GM19438 (cell line): ENCODE results near the gene BST2.

Experiments used
- ATAC-seq: cut with Tn5 transposase; IDR thresholded peaks from one replicate; pipeline ENCODE4 v1.9.1; 2021; ENCODE audit warnings: low read depth; ENCODE audit not compliant: unreplicated experiment

The BST2 gene

GRCh38 chr19:17405250-17406045 is at the start of gene BST2:
Gene BST2 (minus strand): TSS chr19:17405630. CDS start chr19:17405575, 55 bp downstream.
- ATAC-seq: peak; percentile 61

- no peak for ATAC-seq
Measured at GRCh38 chr19:17454576-17455071, 49.2 kb upstream of the BST2 start.

GRCh38 chr19:17451820-17452219 is 46.4 kb upstream of the BST2 start:
- ATAC-seq: no peak

GRCh38 chr19:17450264-17451075 is 45.0 kb upstream of the BST2 start:
- no peak for ATAC-seq

GRCh38 chr19:17448131-17448967 is 42.9 kb upstream of the BST2 start, which contains the start of gene TMEM221:
Gene TMEM221 (minus strand): TSS chr19:17448668. CDS start chr19:17448462, 206 bp downstream.
- no peak for ATAC-seq

- ATAC-seq: no peak
Measured at GRCh38 chr19:17447704-17448130, 42.3 kb upstream of the BST2 start.

- no peak for ATAC-seq
Measured at GRCh38 chr19:17445526-17446165, 40.2 kb upstream of the BST2 start.

GRCh38 chr19:17441241-17442021 is 36.0 kb upstream of the BST2 start:
- ATAC-seq: no peak

GRCh38 chr19:17436874-17437267 is 31.4 kb upstream of the BST2 start:
- ATAC-seq: no peak

- ATAC-seq: no peak
Measured at GRCh38 chr19:17436094-17436873, 30.9 kb upstream of the BST2 start.

GRCh38 chr19:17435218-17435617 is 29.8 kb upstream of the BST2 start:
- no peak for ATAC-seq

- no peak for ATAC-seq
Measured at GRCh38 chr19:17431417-17431816, 26.0 kb upstream of the BST2 start.

- ATAC-seq: no peak
Measured at GRCh38 chr19:17429641-17430113, 24.2 kb upstream of the BST2 start.

- ATAC-seq: no peak
Measured at GRCh38 chr19:17424743-17425365, 19.4 kb upstream of the BST2 start.

GRCh38 chr19:17423429-17424208 is 18.2 kb upstream of the BST2 start:
- no peak for ATAC-seq

- ATAC-seq: no peak
Measured at GRCh38 chr19:17421942-17422341, 16.5 kb upstream of the BST2 start.

GRCh38 chr19:17420475-17420924 is 15.1 kb upstream of the BST2 start:
- ATAC-seq: no peak
